KMS-11 (cell line): ENCODE data around the gene ASL.
"Not testable (repeated sequence)": the region's sequence is repeated elsewhere in the genome, so short reads cannot be mapped to it uniquely, and the experiment has no call there.

ENCODE experiments used
- H2AFZ ChIP-seq: fragments of 200-600 bp; sonication (generic); 2 replicates; pipeline ENCODE4 v1.6.1; 2016; ENCODE audit warnings: antibody characterized with exemption, mixed run types, low read depth
- H3K27ac ChIP-seq: fragments of 200-600 bp; sonication (generic); 2 replicates; pipeline ENCODE4 v1.6.1; 2016; ENCODE audit warnings: mild to moderate bottlenecking, mixed run types
- H3K27me3 ChIP-seq: fragments of 200-600 bp; sonication (generic); 2 replicates; pipeline ENCODE4 v1.6.1; 2017; ENCODE audit warnings: mild to moderate bottlenecking, low read depth, mixed run types, moderate library complexity; ENCODE audit not compliant: insufficient read depth
- H3K36me3 ChIP-seq: fragments of 200-600 bp; sonication (generic); 2 replicates; pipeline ENCODE4 v1.6.1; 2017; ENCODE audit warnings: mild to moderate bottlenecking, mixed run types; ENCODE audit not compliant: insufficient read depth
- H3K4me1 ChIP-seq: fragments of 200-600 bp; sonication (generic); 2 replicates; pipeline ENCODE4 v1.6.1; 2016; ENCODE audit warnings: mild to moderate bottlenecking, low read depth, mixed run types; ENCODE audit not compliant: poor library complexity, severe bottlenecking
- H3K4me2 ChIP-seq: fragments of 200-600 bp; sonication (generic); 2 replicates; pipeline ENCODE4 v1.7.0; 2016; ENCODE audit warnings: mild to moderate bottlenecking, mixed run types
- H3K4me3 ChIP-seq: fragments of 200-600 bp; sonication (generic); IDR thresholded peaks from 2 replicates; pipeline ENCODE4 v1.6.1; 2017; ENCODE audit warnings: low read depth, low read length, mixed read lengths; ENCODE audit not compliant: insufficient read depth
- H3K79me2 ChIP-seq: fragments of 200-600 bp; sonication (generic); 2 replicates; pipeline ENCODE4 v1.6.1; 2016; ENCODE audit warnings: low read depth, mixed run types; ENCODE audit not compliant: insufficient read depth
- H3K9ac ChIP-seq: fragments of 200-600 bp; sonication (generic); 2 replicates; pipeline ENCODE4 v1.6.1; 2016; ENCODE audit warnings: mild to moderate bottlenecking, mixed run types
- H4K20me1 ChIP-seq: fragments of 200-600 bp; sonication (generic); 2 replicates; pipeline ENCODE4 v1.6.1; 2016; ENCODE audit warnings: mild to moderate bottlenecking, mixed run types; ENCODE audit not compliant: insufficient read depth
- TF ChIP-seq, protein P1 (sequence below): fragments of 200-600 bp; sonication (generic); conservative IDR thresholded peaks from 2 replicates; pipeline ENCODE4 v1.6.1; 2017; ENCODE audit warnings: low read depth, mild to moderate bottlenecking, antibody characterized with exemption, low read length, moderate library complexity, mixed read lengths

Gene ASL

GRCh38 chr7:66075590-66076461, at the start of gene ASL:
Gene ASL, plus strand, starts transcription at chr7:66075819. Its CDS starts 263 bp downstream, at chr7:66076082.
- peak within 1 kb of the TSS; percentile 66 for H3K4me2 ChIP-seq
- no peaks in the 10 kb centered on the region for H4K20me1 ChIP-seq
- no peaks in the 10 kb centered on the region for H3K36me3 ChIP-seq
- H3K79me2 ChIP-seq, result no peaks in the 10 kb centered on the region
- H3K4me3 ChIP-seq, result no peak within 1 kb of the TSS
- no peak within 1 kb of the TSS for H3K27ac ChIP-seq
- no peaks in the 10 kb centered on the region for H3K27me3 ChIP-seq
- peak within 1 kb of the TSS; percentile 96 for H2AFZ ChIP-seq
- peaks cover 25% of the 10 kb centered on the region for H3K4me1 ChIP-seq
- TF ChIP-seq, protein P1, sequence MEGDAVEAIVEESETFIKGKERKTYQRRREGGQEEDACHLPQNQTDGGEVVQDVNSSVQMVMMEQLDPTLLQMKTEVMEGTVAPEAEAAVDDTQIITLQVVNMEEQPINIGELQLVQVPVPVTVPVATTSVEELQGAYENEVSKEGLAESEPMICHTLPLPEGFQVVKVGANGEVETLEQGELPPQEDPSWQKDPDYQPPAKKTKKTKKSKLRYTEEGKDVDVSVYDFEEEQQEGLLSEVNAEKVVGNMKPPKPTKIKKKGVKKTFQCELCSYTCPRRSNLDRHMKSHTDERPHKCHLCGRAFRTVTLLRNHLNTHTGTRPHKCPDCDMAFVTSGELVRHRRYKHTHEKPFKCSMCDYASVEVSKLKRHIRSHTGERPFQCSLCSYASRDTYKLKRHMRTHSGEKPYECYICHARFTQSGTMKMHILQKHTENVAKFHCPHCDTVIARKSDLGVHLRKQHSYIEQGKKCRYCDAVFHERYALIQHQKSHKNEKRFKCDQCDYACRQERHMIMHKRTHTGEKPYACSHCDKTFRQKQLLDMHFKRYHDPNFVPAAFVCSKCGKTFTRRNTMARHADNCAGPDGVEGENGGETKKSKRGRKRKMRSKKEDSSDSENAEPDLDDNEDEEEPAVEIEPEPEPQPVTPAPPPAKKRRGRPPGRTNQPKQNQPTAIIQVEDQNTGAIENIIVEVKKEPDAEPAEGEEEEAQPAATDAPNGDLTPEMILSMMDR, result no peak
- H3K9ac ChIP-seq, result peak within 1 kb of the TSS; percentile 72; the same call in 1 of the 2 replicates

GRCh38 chr7:66028342-66028741, 47.3 kb upstream of the ASL start:
- H3K79me2 ChIP-seq, H3K4me1 ChIP-seq, H3K4me2 ChIP-seq, H4K20me1 ChIP-seq, H3K4me3 ChIP-seq, H3K36me3 ChIP-seq, H2AFZ ChIP-seq, H3K27ac ChIP-seq, H3K27me3 ChIP-seq, H3K9ac ChIP-seq: not testable (repeated sequence)

DNA sequence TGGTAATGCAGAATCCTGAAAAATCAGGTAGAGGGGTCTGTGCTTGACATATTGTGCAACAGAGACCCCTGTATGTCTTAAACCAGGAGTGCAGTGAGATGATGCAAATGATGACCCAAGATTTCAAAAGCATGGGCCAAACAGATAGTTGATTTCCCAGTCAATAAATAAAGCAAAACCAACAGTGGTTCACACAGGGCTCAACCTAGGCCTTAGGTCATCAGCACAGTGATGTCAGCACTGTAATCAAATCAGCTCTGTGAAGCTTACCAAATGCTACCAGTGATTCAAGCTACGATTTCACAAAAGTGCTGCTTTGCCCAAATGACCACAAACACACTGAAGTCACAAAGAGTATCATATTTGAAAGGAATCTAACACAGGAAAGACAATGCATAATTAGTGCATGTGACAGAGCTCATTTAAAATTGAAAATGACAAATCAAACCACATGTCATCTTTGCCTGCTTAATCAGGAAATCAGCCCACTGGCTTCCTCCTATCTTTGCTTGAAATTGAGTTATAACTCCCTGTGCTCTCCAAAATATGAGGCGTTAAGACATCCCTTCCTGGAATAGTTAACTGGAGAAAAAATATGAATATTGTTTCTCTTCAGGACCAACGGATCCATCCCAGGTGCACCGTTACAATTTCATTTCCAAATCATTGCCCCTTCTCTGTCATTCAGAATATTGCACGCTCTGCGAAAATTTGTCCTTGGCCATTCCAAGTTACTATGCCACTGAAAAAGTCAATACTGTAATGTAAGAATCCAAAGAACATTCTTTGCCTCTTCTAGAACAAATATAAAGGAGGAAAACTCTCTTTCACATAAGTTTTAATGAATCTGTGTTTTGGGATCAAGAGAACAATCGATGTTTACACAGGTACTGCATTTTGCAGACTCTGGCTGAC, 41.9 kb upstream of the ASL start:
- no peaks in the 10 kb centered on the region for H3K79me2 ChIP-seq
- H3K27ac ChIP-seq, result no peak overlapping the region
- H3K36me3 ChIP-seq, result no peaks in the 10 kb centered on the region
- H3K4me2 ChIP-seq, result no peak overlapping the region
- H3K9ac ChIP-seq, result no peak overlapping the region
- H4K20me1 ChIP-seq, result no peaks in the 10 kb centered on the region
- no peaks in the 10 kb centered on the region for H3K27me3 ChIP-seq
- H2AFZ ChIP-seq, result no peak overlapping the region
- TF ChIP-seq, protein P1, result no peak
- no peaks in the 10 kb centered on the region for H3K4me1 ChIP-seq
- H3K4me3 ChIP-seq, result no peak overlapping the region

GRCh38 chr7:66034436-66035010, 41.1 kb upstream of the ASL start:
- H3K36me3 ChIP-seq, H3K9ac ChIP-seq, H4K20me1 ChIP-seq, H2AFZ ChIP-seq, H3K27ac ChIP-seq, H3K79me2 ChIP-seq, H3K27me3 ChIP-seq, H3K4me1 ChIP-seq, H3K4me3 ChIP-seq, H3K4me2 ChIP-seq: not testable (repeated sequence)

DNA sequence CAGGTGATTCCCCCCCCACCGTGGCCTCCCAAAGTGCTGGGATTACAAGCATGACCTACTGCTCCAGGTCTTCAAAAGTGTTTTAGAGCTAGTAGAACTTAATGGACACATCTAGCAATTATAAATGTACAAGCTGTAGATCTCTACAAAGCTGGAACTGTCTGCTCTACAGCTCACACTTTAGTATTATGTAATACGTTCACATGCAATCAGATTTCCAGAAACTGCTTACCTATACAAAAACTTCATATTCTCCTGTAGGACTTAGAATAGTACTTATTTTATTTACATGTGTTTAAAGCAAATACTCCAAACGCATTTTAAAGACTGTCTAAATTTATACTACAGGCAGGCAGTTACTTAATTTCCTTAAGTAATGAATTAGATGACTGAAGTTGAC, 39.2 kb upstream of the ASL start:
- TF ChIP-seq, protein P1, result no peak
- no peaks in the 10 kb centered on the region for H3K36me3 ChIP-seq
- no peaks in the 10 kb centered on the region for H3K27me3 ChIP-seq
- no peaks in the 10 kb centered on the region for H3K79me2 ChIP-seq
- no peak overlapping the region for H3K27ac ChIP-seq
- H4K20me1 ChIP-seq, result no peaks in the 10 kb centered on the region
- H3K4me1 ChIP-seq, result no peaks in the 10 kb centered on the region
- no peak overlapping the region for H3K9ac ChIP-seq
- H3K4me3 ChIP-seq, result no peak overlapping the region
- no peak overlapping the region for H2AFZ ChIP-seq
- no peak overlapping the region for H3K4me2 ChIP-seq
